SU-DHL-6 (cell line): Measurements from ENCODE around the gene PFN3.

Source experiments
- H2AFZ ChIP-seq: fragments of 200-600 bp; sonication (generic); 2 replicates; pipeline ENCODE4 v1.6.1; 2014; ENCODE audit warnings: low read depth, mild to moderate bottlenecking, moderate library complexity, mixed read lengths, antibody characterized with exemption, low read length; ENCODE audit not compliant: severe bottlenecking
- H3F3A ChIP-seq: fragments of 200-600 bp; shearing (Covaris generic); 2 replicates; pipeline ENCODE4 v1.6.0; 2016; ENCODE audit warnings: antibody characterized with exemption, mild to moderate bottlenecking; ENCODE audit not compliant: insufficient read depth
- H3K27ac ChIP-seq: fragments of 200-600 bp; sonication (generic); 2 replicates; pipeline ENCODE4 v1.5.1; 2016; ENCODE audit warnings: low read depth, mild to moderate bottlenecking, low read length, moderate library complexity, mixed read lengths
- H3K27me3 ChIP-seq: fragments of 200-600 bp; sonication (generic), shearing (Covaris generic); 2 replicates; pipeline ENCODE4 v1.6.0; 2014; ENCODE audit warnings: mild to moderate bottlenecking, low read length
- H3K36me3 ChIP-seq: fragments of 200-600 bp; sonication (generic); 2 replicates; pipeline ENCODE4 v1.6.1; 2014; ENCODE audit warnings: mild to moderate bottlenecking, low read length, mixed read lengths
- H3K4me2 ChIP-seq: fragments of 300-600, 200-600 bp; shearing (Covaris generic), sonication (generic); 2 replicates; pipeline ENCODE4 v1.6.0; 2014; ENCODE audit warnings: low read length, low read depth, mild to moderate bottlenecking; ENCODE audit not compliant: poor library complexity, severe bottlenecking
- H3K4me3 ChIP-seq: fragments of 200-600 bp; sonication (generic); 2 replicates; pipeline ENCODE4 v1.5.1; 2014; ENCODE audit warnings: antibody characterized with exemption, low read length, mild to moderate bottlenecking, mixed read lengths; ENCODE audit not compliant: insufficient read depth, poor library complexity, severe bottlenecking
- H3K79me2 ChIP-seq: fragments of 200-600 bp; sonication (generic); 2 replicates; pipeline ENCODE4 v1.6.1; 2014; ENCODE audit warnings: mild to moderate bottlenecking, low read length, moderate library complexity; ENCODE audit not compliant: insufficient read depth
- H3K9ac ChIP-seq: fragments of 200-600 bp; sonication (generic); 2 replicates; pipeline ENCODE4 v1.7.0; 2014; ENCODE audit warnings: mild to moderate bottlenecking, low read length
- H3K9me2 ChIP-seq: fragments of 200-600 bp; sonication (generic); replicated peaks from 2 replicates; pipeline ENCODE4 v1.6.1; 2014; ENCODE audit warnings: low read length; ENCODE audit not compliant: insufficient read depth
- H3K9me3 ChIP-seq: fragments of 200-600 bp; sonication (generic); 2 replicates; pipeline ENCODE4 v1.6.1; 2014; ENCODE audit warnings: low read length, mixed read lengths; ENCODE audit not compliant: insufficient read depth
- H4K20me1 ChIP-seq: fragments of 200-600 bp; sonication (generic); 2 replicates; pipeline ENCODE4 v1.6.1; 2014; ENCODE audit warnings: low read depth, mild to moderate bottlenecking, antibody characterized with exemption, low read length, moderate library complexity, mixed read lengths
- EZH2phosphoT487 ChIP-seq: fragments of 200-600 bp; sonication (generic), shearing (Covaris generic); conservative IDR thresholded peaks from 2 replicates; pipeline ENCODE4 v1.6.1; 2018; ENCODE audit warnings: mild to moderate bottlenecking, antibody characterized with exemption, low read length, moderate library complexity, mixed read lengths
- TF ChIP-seq, protein P1 (sequence below): fragments of 200-600 bp; sonication (generic); IDR thresholded peaks from one replicate; pipeline ENCODE4 v1.5.1; 2017; ENCODE audit warnings: antibody characterized with exemption, mild to moderate bottlenecking, low read length, moderate library complexity; ENCODE audit not compliant: insufficient read depth, poor library complexity, severe bottlenecking

Gene PFN3

DNA sequence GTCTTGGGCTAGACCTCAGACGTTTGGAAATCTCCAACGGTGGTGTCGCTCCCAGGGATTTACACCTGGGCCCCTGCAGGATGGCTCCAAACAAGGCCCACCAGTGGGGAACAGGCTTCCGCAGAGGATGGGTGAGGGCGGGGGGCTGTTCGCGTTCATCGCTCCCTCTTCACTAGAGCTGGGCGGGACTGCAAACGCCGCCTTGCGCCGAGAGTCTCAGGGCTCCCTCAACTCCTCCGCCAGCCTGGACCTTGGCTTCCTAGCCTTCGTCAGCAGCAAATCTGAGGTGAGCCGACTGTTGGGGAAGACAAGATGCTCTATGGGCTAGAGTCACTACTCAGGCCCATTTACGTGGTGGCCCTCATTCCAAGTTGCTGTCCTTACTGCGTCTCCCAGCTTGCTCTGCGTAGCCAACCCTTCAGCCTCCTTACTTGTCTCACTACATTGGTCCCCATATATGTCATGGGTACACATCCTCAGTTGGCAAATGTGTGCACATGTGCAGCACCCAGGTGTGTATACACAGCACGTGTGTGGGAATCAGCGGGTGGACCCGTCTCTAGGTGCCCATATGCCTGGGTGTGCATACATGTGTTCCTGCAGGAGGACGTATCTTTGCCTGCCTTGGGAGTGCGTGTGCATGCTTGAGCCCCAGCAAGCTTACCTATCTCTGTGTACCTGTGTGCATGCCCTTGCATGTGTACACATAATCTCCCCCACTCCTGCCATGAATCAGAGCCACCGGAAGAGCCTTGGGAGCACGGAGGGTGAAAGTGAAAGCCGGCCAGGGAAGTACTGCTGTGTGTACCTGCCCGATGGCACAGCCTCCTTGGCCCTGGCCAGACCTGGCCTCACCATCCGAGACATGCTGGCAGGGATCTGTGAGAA, 32.2 kb downstream of the PFN3 start:
- no peak overlapping the region for H2AFZ ChIP-seq
- no peak overlapping the region for H3K4me2 ChIP-seq
- no peaks in the 10 kb centered on the region for H3K36me3 ChIP-seq
- H4K20me1 ChIP-seq: no peaks in the 10 kb centered on the region
- TF ChIP-seq, protein P1, sequence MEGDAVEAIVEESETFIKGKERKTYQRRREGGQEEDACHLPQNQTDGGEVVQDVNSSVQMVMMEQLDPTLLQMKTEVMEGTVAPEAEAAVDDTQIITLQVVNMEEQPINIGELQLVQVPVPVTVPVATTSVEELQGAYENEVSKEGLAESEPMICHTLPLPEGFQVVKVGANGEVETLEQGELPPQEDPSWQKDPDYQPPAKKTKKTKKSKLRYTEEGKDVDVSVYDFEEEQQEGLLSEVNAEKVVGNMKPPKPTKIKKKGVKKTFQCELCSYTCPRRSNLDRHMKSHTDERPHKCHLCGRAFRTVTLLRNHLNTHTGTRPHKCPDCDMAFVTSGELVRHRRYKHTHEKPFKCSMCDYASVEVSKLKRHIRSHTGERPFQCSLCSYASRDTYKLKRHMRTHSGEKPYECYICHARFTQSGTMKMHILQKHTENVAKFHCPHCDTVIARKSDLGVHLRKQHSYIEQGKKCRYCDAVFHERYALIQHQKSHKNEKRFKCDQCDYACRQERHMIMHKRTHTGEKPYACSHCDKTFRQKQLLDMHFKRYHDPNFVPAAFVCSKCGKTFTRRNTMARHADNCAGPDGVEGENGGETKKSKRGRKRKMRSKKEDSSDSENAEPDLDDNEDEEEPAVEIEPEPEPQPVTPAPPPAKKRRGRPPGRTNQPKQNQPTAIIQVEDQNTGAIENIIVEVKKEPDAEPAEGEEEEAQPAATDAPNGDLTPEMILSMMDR: no peak
- no peak for TF ChIP-seq EZH2phosphoT487
- H3K9me2 ChIP-seq: no peaks in the 10 kb centered on the region
- H3F3A ChIP-seq: no peaks in the 10 kb centered on the region
- no peaks in the 10 kb centered on the region for H3K79me2 ChIP-seq
- no peak overlapping the region for H3K27ac ChIP-seq
- no peaks in the 10 kb centered on the region for H3K9me3 ChIP-seq
- no peak overlapping the region for H3K9ac ChIP-seq
- no peaks in the 10 kb centered on the region for H3K27me3 ChIP-seq
- no peak overlapping the region for H3K4me3 ChIP-seq

DNA sequence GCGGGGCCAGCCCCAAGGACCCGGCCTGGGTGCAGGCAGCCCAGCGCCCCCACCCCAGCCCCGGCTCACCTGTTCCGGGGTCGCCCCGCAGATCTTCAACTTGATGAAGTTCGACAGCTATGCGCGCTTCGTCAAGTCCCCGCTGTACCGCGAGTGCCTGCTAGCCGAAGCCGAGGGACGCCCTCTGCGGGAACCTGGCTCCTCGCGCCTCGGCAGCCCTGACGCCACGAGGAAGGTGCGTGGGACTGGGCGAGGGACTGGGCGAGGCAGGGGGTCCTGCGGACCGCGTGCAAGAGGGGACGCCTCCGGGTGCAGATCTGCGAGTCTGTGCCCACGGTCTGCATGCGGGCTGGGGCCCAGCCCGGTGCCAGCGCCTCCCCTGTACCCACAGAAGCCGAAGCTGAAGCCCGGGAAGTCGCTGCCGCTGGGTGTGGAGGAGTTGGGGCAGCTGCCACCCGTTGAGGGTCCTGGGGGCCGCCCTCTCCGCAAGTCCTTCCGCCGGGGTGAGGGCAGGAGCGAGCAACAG, 33.1 kb downstream of the PFN3 start:
- Histone ChIP-seq H3K4me2 (no peak overlapping the region), H3K9me3 (no peaks in the 10 kb centered on the region), H4K20me1 (no peaks in the 10 kb centered on the region), H3K9ac (no peak overlapping the region), H3F3A (peaks cover under 1% of the 10 kb centered on the region; the same call in 1 of the 2 replicates), H3K27me3 (no peaks in the 10 kb centered on the region), H3K9me2 (no peaks in the 10 kb centered on the region), H3K79me2 (no peaks in the 10 kb centered on the region), H2AFZ (no peak overlapping the region), H3K36me3 (no peaks in the 10 kb centered on the region), H3K27ac (no peak overlapping the region), H3K4me3 (no peak overlapping the region)
- TF ChIP-seq, protein P1: no peak
- TF ChIP-seq EZH2phosphoT487: no peak

- Histone ChIP-seq H3K27me3 (no peaks in the 10 kb centered on the region), H3K4me2 (no peak overlapping the region), H2AFZ (no peak overlapping the region), H3F3A (peaks cover 7% of the 10 kb centered on the region; the same call in 1 of the 2 replicates), H3K79me2 (no peaks in the 10 kb centered on the region), H3K9ac (no peak overlapping the region), H4K20me1 (no peaks in the 10 kb centered on the region), H3K4me3 (no peak overlapping the region), H3K9me2 (no peaks in the 10 kb centered on the region), H3K9me3 (no peaks in the 10 kb centered on the region), H3K27ac (no peak overlapping the region), H3K36me3 (no peaks in the 10 kb centered on the region)
- TF ChIP-seq, protein P1: no peak
- no peak for TF ChIP-seq EZH2phosphoT487
These were observed 33.7 kb downstream of the PFN3 start for GRCh38 chr5:177366528-177367322.
